HG02610 (cell line): Measurements from ENCODE around the gene GATA6.

Experiments
- ATAC-seq: cut with Tn5 transposase; IDR thresholded peaks from one replicate; pipeline ENCODE4 v1.9.1; 2021; ENCODE audit warnings: mild to moderate bottlenecking, moderate library complexity; ENCODE audit not compliant: unreplicated experiment

Gene GATA6

DNA sequence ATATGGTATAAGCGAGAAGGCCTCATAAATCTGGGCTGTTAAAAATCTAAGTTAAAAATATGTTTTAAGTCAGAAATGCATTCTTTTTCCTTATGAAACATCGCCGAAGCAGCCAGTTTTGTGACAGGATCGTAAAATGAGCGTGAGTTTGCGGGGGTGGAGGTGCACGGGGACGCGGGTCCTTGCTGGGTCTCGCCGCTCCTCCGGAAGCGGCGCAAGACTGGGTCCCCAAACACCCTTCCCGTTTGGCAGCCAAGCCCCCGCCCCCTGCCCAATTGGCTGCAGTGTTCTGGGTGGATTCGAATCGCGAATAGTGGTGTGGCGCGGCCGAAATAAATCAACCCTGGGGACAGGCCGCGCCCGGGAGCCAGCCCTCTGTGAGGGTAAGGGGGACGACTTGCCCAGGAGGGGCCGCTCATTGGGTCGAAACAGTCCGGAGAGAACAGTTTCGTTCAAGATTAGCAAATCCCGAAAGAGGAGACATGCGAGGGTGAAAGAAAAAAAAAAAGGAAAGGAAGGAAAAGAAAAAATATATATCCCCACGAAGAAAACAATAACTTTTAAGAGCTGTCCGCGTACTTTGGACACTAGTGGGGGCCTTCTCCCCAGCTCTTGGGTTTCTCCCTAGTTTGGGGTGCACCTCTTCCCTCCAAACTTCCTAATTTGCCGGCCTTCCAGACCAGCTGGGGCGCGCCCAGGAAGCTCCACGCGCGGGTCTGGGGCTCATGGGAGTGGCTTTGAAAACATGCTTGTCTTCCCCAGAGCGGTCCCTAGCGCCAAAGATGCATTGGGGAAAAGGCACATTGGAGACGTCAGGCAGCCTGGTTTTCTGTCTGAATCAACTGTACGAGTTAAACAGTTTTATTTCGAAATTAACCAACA, 3.1 kb upstream of the GATA6 start:
- no peak for ATAC-seq

DNA sequence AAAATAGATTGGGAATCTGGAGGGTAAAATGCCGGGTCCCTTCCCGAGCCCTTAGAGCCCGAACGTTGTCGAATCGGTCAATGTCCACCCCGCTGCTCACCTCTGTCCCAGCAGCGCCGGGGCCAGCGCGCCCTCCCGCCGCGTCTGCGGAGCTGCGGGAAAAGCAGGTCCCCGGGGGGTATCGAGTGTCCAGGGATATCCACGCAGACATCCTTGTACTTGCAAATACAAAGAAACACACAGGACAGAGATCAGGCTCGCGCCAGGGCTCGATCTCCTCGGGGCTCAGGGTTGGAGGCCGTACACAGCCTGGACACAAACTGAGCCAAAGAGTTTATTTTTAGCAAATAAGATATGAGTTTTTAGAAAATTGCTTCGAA, 2.3 kb upstream of the GATA6 start:
- no peak for ATAC-seq

DNA sequence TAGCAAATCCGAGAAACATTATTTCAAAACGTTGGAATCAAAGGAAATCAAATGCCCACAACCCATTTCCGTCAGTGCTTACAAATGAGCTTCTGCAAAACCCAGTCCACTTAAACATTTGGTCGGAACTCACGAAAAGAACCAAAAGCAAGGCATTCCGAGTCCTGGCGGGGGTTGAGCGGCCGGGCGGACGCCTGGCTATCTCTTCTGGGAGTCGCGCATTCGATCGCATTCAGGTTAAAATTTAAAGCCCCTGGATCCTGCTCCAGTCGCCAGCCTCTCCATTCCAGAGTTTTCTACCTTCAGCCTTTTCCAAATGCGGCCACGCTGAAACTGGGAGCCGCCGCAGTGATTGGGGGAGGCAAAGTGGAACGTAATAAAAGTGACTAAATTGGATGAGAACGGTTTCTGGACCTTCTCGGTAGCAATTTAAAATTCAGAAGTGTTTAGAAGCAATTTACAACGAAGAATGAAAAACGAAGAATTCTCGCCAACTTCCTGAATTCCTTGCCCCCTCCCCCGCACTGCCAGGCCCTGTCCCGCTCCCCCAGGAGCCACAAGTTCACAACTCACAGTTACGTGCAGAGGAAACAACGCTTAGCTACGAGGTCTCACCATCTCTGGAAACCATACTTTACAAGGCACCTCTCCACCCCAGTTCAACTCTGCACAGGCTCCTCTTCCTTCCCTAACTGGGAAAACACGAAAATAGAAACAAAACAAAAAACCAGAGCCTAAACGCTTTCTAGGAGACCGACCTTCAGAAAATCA, 1.7 kb upstream of the GATA6 start:
- no peak for ATAC-seq

DNA sequence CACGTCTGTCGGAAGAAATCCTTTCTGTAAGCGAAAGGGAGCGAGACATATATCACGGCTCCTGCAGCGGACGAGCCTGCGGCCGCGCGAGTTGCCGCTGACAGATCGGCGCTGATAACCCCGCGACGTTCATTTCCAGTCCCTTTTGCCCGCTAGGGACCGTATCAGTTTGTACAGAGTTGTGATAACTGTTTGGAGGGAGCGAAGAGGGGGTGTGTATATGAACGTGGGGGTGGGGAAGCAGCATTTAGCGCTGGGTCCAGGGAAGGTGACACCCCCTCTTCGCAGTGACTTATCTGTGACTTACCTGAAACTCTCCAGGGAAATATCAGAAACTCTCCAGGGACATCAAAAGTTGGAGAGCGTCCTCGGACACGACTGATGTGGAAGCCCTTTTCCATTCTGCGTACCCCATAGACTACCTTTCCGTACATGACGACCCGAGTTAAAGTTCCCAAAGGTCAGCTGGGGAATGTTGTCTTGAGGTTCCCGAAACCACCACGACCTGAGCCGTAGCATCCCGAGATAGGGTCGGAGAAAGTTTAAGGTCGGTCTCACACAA, 948 bp upstream of the GATA6 start:
- no peak for ATAC-seq

DNA sequence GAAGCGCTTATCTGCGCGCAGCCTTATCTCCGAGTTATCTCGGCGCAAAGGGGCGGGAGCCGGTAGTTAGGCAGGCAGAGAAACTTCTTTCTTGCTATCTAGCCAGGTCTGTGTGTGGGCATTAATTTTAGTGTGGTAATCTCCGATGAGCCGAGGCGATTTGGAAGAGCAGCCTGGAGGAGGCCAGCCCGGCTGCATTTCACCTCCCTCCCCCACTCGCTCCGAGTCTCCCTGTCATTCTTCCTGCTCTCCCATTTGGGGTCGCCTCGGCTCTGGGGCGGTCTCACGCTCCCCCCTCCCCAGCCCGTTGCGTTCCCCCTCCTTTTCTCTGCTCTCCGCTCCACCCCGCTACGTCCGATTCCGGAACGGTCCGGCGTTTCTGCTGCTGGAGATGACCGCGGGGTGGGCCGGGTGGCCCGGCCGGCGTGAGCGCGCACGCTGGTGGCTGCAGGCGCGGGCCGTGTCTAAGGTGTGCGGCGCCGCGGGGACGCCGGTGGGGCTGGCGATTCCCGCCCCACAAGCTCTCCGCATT, 566 bp downstream of the GATA6 start:
- ATAC-seq, result no peak

DNA sequence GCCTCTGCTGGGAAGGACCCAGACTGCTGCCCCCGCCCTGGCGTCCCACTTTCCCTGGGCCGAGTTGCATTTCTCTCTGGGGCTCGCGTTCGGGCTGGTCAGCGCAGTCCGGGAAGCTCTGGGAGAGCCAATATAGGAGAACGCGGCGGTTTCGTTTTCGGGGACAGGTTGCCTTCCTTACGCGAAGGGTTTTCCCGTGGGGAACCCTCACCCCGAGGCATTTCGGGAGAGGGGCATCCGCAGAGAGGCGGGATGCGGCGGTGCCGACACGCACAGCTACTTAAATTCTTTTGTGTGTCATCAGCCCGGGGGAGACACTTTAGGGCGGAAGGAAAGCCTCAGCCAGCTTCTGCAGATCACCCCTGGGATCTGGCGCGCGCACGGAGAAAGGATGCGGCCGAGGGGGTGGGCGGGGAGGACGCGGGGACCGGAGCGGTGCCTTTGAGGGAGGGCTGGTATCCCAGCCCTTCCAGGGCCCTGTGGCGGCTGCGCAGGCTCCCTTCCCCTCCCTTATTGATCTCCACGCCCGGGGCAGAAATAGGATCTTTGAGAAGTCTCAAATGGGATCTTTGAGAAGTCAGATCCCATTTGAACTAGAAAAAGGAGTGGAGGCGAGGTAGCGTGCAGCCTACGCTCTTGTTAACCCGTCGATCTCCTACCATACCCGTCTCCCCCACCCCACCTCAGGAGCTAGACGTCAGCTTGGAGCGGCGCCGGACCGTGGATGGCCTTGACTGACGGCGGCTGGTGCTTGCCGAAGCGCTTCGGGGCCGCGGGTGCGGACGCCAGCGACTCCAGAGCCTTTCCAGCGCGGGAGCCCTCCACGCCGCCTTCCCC, 1.2 kb downstream of the GATA6 start:
- ATAC-seq, result no peak

DNA sequence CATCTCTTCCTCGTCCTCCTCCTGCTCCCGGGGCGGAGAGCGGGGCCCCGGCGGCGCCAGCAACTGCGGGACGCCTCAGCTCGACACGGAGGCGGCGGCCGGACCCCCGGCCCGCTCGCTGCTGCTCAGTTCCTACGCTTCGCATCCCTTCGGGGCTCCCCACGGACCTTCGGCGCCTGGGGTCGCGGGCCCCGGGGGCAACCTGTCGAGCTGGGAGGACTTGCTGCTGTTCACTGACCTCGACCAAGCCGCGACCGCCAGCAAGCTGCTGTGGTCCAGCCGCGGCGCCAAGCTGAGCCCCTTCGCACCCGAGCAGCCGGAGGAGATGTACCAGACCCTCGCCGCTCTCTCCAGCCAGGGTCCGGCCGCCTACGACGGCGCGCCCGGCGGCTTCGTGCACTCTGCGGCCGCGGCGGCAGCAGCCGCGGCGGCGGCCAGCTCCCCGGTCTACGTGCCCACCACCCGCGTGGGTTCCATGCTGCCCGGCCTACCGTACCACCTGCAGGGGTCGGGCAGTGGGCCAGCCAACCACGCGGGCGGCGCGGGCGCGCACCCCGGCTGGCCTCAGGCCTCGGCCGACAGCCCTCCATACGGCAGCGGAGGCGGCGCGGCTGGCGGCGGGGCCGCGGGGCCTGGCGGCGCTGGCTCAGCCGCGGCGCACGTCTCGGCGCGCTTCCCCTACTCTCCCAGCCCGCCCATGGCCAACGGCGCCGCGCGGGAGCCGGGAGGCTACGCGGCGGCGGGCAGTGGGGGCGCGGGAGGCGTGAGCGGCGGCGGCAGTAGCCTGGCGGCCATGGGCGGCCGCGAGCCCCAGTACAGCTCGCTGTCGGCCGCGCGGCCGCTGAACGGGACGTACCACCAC, 2.1 kb downstream of the GATA6 start:
- ATAC-seq, result no peak

DNA sequence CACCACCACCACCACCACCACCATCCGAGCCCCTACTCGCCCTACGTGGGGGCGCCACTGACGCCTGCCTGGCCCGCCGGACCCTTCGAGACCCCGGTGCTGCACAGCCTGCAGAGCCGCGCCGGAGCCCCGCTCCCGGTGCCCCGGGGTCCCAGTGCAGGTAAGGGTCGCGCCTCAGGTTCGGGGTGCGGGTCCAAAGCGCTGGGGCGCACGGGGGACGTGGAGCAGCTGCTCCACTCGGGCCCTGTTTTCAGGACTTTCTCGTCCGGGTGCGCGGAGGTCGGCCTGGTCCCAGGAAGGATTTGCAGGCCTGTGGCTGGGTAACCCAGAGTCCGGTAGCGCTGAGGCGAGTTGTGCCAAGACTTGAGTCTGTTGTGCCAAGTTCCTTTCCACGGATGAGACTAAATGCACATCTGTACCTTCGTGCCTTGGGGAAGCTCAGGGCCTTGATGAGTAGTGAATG, 2.8 kb downstream of the GATA6 start:
- no peak for ATAC-seq

DNA sequence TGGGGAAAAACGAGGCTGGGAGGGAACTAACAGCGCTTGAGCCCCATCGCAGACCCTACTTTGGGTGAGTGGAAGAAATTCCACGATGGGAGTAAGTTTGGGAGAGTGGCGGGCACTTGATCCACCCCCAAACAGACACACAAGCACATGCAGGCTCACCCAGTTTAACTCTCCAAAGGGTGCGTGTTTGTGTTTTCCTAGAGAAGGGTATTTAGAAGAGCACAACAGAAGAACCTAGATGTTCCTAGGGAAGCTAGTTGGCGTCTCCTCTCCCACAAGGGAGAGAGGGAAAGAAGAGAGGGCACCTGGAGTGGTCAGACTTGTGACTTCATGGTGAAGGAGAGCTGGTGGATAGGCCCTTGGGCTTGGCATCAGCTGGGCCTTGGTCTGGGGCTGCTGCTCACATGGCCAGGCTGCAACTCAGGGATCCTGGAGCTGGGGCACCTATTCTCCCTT, 3.2 kb downstream of the GATA6 start:
- ATAC-seq, result no peak

DNA sequence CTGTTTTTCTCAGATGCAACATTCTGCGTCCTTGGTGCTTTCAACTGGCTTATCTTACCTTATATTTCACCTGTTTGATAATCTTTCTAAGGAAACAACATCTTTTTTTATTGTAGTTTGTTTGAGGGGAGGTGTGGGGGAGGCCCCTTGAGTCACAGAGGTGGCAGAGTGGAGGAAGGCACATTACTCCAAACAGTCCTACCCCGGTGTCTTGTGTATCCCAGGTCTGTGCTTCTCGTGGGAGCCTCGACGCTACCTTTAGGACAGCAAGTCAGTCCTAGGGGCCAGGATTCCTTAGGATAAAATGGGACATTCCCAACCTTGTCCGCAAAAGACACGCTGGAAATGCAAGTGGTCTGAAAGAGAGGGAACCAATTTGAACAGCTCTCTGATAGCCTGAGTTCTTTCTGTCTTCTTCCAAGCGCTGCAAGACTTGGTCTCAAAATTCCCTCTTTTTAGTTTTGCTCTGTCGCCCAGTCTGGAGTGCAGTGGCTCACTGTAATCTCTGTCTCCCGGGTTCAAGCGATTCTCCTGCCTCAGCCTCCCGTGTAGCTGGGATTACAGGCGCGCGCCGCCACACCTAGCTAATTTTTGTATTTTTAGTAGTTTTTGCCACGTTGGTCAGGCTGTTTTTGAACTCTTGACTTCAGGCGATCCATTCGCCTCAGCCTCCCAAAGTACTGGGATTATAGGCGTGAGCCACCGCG, 4.0 kb downstream of the GATA6 start:
- no peak for ATAC-seq

DNA sequence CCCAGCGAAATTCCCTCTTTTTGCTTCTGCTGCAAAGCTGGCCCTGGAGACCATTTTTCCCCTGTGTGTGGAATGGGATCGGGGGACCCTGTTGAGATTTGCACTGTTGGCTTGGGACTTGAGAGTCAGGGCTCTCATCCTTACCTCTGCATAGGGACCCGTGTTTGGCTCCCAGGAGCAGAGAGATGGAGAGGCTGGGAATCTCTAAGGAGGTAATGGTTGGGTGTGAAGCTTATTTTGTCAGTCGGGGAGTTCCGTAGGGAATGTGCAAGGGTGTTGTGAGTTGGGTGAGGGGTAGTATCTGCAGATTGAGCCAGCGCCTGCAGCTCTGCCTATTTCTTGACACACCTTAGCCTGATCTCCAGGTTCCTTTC, 4.5 kb downstream of the GATA6 start:
- ATAC-seq, result no peak

DNA sequence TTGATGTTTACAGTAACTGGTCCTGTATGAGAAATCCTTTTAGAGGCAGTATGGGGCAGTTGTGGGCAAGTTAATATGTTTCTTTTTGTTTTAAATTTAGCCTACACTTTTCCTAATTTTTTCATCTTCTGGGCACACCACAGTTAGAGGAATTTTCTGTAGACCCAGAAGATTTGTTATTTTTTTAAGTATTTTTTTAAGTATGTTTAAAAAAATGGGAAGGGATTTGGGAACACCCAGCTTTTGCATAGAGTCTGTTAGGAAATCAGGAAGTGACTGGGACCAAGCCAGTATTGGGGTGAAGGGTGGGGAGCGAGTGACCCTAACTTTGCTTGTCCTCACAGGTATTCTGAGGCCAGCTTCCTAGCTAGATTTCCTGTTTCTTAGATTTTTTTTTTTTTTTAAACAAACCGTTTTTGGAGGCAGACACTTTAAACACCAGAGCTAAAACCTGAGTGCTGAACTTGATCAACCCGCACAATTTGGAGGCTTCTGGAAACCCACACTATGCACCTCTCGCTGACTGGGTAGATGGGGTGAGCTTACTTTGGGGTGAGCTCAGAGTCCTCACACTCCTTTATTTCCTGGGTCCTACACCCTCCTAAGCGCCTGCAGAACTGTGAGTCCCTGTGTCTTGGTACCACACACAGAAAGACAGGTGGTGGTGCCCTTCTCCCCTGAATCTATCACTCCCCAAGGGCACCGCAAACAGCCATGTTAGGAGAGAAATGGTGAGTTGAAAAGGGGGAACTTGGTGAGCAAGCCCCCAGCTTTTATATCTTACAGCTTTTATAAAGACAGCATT, 5.2 kb downstream of the GATA6 start:
- no peak for ATAC-seq

DNA sequence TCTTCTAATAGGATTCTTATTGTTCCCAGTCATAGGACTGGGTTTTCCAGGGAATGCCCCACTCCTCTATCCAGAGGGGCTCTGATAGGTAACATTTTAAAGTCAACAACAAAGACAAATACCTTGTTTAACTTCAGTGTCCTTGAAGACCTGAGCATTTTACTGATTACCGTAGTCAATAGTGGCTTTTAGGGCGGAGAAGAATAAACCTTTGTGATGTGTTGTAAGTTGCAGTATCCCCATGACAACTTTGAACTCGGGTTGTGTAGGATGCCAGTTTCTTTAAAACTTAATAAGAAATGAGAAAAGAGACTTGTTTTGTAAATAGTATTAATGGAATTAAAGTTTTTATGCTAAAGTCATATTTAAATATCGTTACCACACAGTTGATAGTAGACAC, 6.0 kb downstream of the GATA6 start:
- ATAC-seq, result no peak

DNA sequence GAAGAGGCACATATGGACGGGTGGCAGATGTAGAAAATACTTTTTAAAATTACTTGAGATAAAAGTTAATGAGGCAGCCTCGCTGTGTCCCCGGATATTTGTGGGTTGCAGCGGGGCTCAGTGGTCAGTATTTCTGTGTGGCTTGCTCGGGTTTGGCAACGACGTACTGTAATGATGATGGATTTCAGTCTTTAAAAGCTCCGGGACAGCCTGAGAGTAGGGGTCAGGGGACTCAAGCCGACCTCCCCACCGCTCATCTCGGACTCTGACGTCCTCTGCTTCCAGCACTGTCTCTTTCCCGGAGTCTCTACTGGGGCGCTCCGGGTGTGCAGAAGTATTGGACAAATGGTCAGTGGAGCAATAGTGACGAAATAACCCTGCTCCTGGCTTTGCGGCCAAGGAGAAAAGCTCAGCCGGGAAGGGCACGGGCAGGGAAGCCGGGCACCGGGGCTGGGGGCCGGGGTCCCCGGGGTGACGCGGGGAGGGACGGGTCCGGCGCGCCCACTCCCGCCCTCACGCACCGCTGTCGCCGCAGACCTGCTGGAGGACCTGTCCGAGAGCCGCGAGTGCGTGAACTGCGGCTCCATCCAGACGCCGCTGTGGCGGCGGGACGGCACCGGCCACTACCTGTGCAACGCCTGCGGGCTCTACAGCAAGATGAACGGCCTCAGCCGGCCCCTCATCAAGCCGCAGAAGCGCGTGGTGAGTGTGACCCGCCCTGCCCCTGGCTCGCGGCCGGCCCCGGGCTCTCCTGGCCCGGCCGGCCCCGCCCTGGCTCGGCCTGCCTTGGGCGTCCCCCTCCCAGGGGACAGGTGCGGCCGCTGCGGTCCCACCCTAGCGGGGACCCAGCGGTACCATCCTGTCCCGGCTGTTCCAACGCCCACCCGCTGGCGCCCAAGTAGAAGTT, 7.3 kb downstream of the GATA6 start:
- no peak for ATAC-seq

DNA sequence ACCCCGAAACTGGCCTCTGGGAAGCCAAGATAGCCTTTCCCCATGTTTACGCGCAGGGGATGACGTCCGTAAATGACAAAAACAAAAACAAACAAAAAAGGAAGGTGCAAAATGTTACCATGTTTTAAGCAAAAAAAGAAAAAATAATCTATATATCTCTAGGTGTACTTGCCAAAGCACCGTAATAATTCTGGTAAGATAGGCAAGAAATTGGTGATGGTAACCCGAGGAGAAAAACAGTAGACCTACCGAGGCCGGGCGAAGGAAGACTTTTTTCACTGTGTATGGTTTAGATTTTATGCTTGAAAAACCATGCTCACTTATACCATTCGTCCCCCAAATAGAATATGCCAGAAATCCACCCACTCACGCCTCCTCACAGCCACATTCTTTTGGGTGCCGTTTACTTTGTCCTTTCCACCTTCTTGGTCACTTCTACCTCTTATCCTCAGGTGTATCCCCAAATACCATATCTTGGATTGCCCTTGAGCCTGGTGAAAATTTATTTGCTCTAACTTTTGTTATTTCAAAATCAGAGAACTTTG, 8.0 kb downstream of the GATA6 start:
- ATAC-seq, result no peak

DNA sequence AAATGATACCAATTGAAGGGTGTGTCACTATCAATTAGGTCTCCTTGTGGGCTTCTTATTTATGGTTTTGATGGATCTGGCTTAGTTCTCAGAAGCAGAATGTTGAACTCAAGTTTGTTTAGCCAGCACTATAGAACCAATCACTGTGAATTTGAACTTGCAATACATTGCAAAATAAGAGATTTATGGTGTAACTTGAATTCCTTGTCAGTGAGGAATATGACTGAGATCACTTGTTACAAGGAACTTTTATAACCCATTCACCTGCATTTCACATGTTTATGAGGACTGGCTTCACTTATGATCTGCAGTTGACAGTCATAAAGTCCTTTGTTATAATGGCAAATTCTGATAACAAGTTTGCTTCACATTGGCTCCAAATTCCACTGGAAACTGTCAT, 9.8 kb downstream of the GATA6 start:
- no peak for ATAC-seq

DNA sequence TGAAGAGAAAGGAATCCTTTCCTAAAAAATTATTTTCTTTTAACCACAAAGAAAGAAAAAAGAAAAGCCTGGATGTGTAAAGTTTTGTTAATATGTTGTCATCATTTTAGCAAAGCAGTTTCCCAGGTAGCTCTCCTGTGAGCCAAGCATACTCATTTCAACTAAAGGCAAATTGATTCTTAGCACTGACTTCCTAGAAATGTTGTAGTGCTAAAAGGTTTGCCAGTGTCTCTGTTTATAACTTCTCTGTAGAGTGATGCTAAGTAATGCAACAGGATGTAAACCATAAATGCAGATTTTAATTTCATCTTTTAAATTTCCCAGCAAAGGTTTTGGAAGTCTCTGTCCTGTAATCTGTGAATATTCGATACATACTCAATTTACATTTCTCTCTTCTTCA, 10.2 kb downstream of the GATA6 start:
- ATAC-seq, result no peak
